Skeletal muscle cell (primary cell): ENCODE measurements around the gene TMEM260.
"Not testable (repeated sequence)": the region's sequence is repeated elsewhere in the genome, so short reads cannot be mapped to it uniquely, and the experiment has no call there.

Experiments
- DNase-seq: peaks from one replicate; pipeline ENCODE4 v3.0.0-alpha.2; 2010; ENCODE audit warnings: low read depth
- H3K4me3 ChIP-seq: 2 replicates; pipeline ENCODE4 v1.5.1; 2011; ENCODE audit warnings: low read depth, mild to moderate bottlenecking, control low read depth, low read length, moderate library complexity

TMEM260 gene

DNA sequence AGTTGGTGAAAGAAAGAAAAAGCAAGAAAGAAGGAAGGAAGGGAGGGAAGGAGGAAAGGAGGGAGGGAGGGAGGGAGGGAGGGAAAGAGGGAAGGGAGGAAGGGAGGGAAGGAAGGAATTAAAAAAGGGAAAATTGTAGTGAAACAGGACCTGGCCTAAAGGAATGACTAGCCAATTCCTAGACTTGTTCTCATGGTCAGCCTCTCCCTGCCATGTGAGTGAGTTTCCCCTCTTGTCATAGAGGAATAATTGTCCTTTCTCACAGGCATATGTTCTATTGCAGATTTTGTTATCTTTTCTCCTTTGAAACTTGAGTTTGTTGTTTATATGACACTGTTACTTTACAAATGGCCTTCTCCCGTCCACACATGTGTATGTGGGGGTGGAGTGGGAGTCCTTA lies 81.9 kb downstream of the TMEM260 start:
- no peak overlapping the region for H3K4me3 ChIP-seq
- no peak for DNase-seq

DNA sequence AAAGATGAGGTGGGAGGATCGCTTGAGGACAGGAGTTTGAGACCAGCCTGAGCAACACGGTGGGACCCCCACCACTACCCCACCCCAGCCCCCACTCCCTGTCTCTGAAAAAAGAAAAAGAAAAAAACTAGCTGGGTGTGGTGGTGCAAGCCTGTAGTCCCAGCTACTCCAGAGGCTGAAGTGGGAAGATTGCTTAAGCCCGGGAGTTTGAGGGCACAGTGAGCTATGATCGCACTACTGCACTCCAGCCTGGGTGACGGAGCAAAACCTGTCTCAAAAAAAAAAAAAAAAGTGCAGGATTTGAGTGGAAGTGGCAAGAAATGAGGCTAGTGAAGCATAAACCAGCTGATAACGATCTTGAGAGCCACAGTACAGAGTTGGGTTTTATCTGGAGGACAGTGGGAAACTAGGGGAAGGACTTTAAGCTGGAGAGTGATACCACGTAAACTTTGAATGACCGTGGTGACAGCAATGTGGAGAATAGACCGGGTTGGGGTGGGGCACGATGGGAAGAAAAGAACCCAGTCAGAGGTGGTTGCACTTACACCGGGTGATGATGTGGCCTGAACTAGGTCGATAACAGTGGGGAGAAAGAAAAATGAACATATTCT lies 85.3 kb downstream of the TMEM260 start:
- DNase-seq, result no peak
- H3K4me3 ChIP-seq, result no peak overlapping the region

DNA sequence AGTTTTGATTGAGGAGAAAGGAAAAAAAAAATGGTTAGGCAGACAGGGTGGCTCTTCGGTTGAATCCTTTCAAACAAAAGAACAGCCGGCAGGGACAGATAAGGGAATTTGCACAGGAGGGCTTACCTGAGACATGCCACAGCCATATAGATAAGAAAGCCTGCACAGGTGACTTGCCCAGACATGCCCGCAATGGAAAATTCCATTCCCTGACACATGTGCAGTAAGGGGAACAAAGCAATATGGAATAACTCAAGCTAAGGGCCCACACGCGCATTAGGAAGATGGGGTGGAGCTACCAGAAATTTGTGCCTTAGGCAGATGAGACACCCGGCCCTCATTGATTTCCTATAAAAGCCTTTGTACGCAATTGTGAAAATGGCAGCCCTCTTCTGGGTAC lies 86.7 kb downstream of the TMEM260 start:
- DNase-seq, result no peak
- no peak overlapping the region for H3K4me3 ChIP-seq

DNA sequence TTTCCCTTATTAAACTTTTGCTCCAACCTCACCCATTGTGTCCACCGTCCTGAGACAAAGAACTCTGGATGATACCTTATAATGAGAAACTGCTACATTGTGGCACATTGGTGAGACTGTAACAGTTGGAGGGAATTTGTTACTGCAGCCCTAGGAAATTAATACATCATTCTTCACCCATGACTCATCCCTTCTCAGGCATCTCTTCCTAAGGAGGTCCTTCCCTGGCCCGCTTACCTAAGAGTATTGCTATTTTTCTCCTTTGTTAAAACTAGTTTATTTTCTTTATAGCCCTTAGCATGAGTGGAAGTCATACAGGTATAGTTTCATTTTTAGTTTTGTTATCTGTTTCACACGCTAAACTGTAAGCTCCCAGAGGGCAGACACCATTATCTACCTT lies 87.1 kb downstream of the TMEM260 start:
- peak; percentile 10 for DNase-seq
- H3K4me3 ChIP-seq, result no peak overlapping the region

DNA sequence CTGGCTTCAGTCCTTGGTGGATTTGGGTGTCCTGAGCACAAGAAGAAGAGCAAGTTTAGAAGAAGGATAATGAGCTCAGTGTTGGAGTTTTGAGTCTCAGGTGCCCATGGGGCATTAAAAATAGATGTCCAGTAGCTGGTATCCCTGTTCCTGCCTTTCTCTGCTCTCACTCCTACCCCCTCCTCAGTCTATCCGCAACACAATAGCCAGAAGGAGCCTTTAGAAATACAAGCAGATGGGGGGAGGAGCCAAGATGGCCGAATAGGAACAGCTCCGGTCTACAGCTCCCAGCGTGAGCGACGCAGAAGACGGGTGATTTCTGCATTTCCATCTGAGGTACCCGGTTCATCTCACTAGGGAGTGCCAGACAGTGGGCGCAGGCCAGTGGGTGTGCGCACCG lies 87.7 kb downstream of the TMEM260 start:
- H3K4me3 ChIP-seq, DNase-seq: not testable (repeated sequence)

DNA sequence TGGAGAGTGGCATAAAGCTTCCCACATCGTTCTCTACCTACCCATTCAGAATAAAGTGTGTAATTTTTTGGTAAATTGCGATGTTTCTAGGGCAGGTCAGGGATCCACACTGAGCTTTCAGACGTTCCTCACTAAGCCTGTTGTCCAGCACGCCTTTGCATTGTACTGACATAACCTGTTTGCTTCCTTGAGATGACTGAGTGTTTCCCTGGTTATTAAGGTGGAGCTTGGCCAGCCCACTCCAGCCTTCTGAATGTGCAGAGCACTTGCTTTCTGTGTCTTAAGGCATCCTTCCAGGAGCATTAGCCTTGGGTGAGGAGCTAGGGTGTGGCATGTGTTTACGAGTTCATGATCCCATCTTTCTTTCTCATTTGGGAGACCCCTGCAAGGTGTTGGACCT lies 96.4 kb downstream of the TMEM260 start:
- no peak for DNase-seq

DNA sequence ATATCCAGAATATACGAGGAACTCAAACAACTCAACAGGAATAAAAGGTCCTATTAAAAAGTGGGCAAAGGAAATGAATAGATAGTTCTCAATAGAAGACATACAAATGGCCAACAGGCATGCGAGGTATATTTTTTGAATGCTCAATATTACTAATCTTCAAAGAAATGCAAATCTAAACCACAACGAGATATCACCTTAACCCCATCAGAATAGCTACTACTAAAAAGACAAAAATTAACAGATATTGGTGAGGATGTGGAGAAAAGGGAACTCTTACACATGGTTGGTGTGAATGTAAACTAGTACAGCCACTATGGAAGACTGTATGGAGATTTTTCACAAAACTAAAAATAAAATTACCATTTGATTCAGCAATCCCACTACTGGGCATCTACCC lies 99.2 kb downstream of the TMEM260 start:
- no peak for DNase-seq
- no peak overlapping the region for H3K4me3 ChIP-seq

More for the DNA sequence above, 96.4 kb downstream of the TMEM260 start:
- H3K4me3 ChIP-seq, result no peak overlapping the region

DNA sequence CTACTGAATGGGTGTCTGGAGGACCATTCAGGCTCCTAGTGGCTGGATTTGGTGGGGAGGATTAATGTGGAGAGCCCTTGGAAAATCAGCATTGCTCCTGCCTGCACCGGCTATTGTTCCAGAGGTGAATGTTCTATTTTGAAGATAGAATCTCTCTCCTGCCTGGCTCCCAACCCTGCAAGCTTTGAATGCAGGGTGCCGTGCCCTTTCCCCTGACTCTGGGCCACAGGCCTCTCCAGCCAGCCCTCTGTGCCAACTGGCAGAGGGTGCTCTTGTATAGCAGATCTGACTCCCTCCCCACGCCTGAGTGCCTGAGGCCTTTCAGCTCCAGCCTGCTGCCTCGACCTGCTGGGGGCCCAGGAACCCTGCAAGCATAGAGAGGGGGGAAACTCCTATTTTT lies 106.8 kb downstream of the TMEM260 start:
- no peak overlapping the region for H3K4me3 ChIP-seq
- no peak for DNase-seq

DNA sequence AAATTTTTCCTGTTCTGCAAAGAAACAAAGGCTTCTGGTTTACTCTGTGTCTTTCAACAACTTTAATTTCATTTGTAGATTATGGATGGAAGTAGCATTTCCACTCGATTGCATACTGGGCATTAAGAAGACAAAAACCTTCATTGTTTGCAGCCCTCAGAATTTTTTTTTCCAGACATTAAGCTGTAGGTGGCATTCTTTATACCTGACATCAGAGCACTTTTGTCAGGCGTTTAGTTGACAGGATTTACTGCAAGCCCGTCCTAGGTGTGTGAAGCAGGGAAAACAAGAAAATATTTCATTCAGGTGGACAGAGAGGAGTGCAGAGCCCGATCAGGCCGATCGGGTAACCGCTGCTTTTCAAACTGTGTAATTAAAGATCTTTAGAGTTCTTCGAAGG lies 107.5 kb downstream of the TMEM260 start:
- DNase-seq, result no peak
- H3K4me3 ChIP-seq, result no peak overlapping the region

DNA sequence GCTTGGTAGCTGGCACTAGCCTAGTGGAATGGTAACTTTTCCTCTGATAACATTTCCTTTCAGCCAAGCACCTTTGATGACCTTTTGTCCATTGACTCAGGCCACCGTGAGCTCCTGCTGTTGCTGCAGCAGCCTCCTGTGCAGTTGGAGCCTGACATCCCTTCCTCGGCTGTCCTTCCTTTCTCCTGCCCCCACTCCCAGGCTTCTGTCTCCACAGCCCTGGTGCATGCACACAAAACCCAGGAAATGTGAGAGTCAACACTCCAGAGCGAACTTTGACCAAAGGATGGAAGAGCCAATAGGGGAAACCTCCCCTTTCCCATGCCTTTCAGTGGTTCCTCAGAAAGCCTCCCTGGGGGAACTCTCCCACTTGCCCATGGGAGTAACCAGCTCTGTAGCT lies 115.0 kb downstream of the TMEM260 start:
- H3K4me3 ChIP-seq, result no peak overlapping the region
- no peak for DNase-seq

DNA sequence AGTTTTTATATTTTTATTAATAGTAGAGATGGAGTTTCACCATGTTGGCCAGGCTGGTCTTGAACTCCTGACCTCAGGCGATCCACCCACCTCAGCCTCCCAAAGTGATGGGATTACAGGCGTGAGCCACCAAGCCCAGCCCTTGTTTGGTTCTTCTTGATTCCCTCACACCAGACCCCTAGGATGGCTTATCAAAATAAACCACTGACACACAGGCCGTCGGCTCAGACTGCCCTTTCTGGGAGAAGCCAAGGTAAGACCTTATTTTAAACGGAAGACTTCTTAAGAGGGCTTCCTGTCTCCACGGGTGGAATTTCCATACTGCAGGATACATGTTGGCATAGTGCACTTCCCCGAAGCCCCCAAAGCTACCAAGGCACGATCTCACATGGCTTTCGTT lies 115.6 kb downstream of the TMEM260 start:
- H3K4me3 ChIP-seq, DNase-seq: not testable (repeated sequence)
